GM21529 (cell line): ENCODE data around the gene SRPK1.
A peak's percentile ranks its signal among the peaks of the same experiment; 100 is the strongest.
"Not testable (repeated sequence)": the region's sequence is repeated elsewhere in the genome, so short reads cannot be mapped to it uniquely, and the experiment has no call there.

Experiments used
- ATAC-seq: cut with Tn5 transposase; IDR thresholded peaks from one replicate; pipeline ENCODE4 v1.9.1; 2021; ENCODE audit not compliant: unreplicated experiment

The SRPK1 gene

GRCh38 chr6:35931873-35932272 lies 11.0 kb upstream of the SRPK1 start:
- ATAC-seq = not testable (repeated sequence)

GRCh38 chr6:35931120-35931561 lies 10.2 kb upstream of the SRPK1 start:
- ATAC-seq = no peak

- ATAC-seq = no peak
Measured at GRCh38 chr6:35929601-35930000, 8.7 kb upstream of the SRPK1 start.

GRCh38 chr6:35926509-35927215 lies 5.8 kb upstream of the SRPK1 start:
- ATAC-seq = no peak

- ATAC-seq = no peak
Measured at GRCh38 chr6:35925961-35926360, 5.1 kb upstream of the SRPK1 start.

GRCh38 chr6:35924146-35924545 lies 3.2 kb upstream of the SRPK1 start:
- no peak for ATAC-seq

GRCh38 chr6:35922139-35922554 lies 1.2 kb upstream of the SRPK1 start:
- ATAC-seq = no peak

GRCh38 chr6:35919827-35920751 lies 809 bp downstream of the SRPK1 start:
- peak; percentile 32 for ATAC-seq

GRCh38 chr6:35919085-35919826 lies 1.6 kb downstream of the SRPK1 start:
- peak; percentile 11 for ATAC-seq

GRCh38 chr6:35916893-35917292 lies 4.0 kb downstream of the SRPK1 start:
- ATAC-seq = not testable (repeated sequence)

GRCh38 chr6:35916056-35916455 lies 4.8 kb downstream of the SRPK1 start:
- no peak for ATAC-seq

GRCh38 chr6:35914536-35914935 lies 6.4 kb downstream of the SRPK1 start:
- no peak for ATAC-seq

GRCh38 chr6:35911871-35912653 lies 8.8 kb downstream of the SRPK1 start:
- ATAC-seq = no peak

GRCh38 chr6:35909571-35909970 lies 11.3 kb downstream of the SRPK1 start:
- ATAC-seq = not testable (repeated sequence)

- not testable (repeated sequence) for ATAC-seq
Measured at GRCh38 chr6:35908753-35909401, 12.0 kb downstream of the SRPK1 start.

GRCh38 chr6:35907750-35908149 lies 13.1 kb downstream of the SRPK1 start:
- no peak for ATAC-seq

- no peak for ATAC-seq
Measured at GRCh38 chr6:35906499-35906846, 14.4 kb downstream of the SRPK1 start.

GRCh38 chr6:35905841-35906498 lies 14.9 kb downstream of the SRPK1 start:
- no peak for ATAC-seq

- no peak for ATAC-seq
Measured at GRCh38 chr6:35905141-35905785, 15.6 kb downstream of the SRPK1 start.
